DMS79 (cell line): ENCODE data around the gene NOTCH2NLA.
"Not testable (repeated sequence)": the region's sequence is repeated elsewhere in the genome, so short reads cannot be mapped to it uniquely, and the experiment has no call there.

Source experiments
- DNase-seq: peaks from one replicate; lab custom pipeline; 2025; lab: John Stamatoyannopoulos, UW

The NOTCH2NLA gene

GRCh38 chr1:146167273-146167672, 61.5 kb downstream of the NOTCH2NLA start:
- not testable (repeated sequence) for DNase-seq

GRCh38 chr1:146144465-146144864, 84.4 kb downstream of the NOTCH2NLA start, which contains the start of gene NBPF10:
NBPF10 (minus strand) TSS chr1:146144804; CDS start chr1:146144769, 35 bp downstream.
- DNase-seq: not testable (repeated sequence)
